Bronchial epithelial cell (primary cell): ENCODE results near the gene SPAG16. TPM values are rescaled to one million over a fixed set of nuclear protein-coding genes. Genes with fewer than 3 reads are reported as not detected.

ENCODE experiments used
- DNase-seq: peaks from one replicate; pipeline ENCODE4 v3.0.0-alpha.2; 2010; ENCODE audit warnings: low read depth
- FAIRE-seq: peaks from 2 replicates; lab custom pipeline; 2011; peaks lifted over from hg19 to GRCh38; lab: Jason Lieb, UNC
- H3K27me3 ChIP-seq: 2 replicates; pipeline ENCODE4 v1.5.1; 2011; ENCODE audit warnings: low read length; ENCODE audit not compliant: control insufficient read depth, insufficient read depth
- H3K36me3 ChIP-seq: 2 replicates; pipeline ENCODE4 v1.5.1; 2011; ENCODE audit warnings: low read length; ENCODE audit not compliant: control insufficient read depth, insufficient read depth
- H3K4me3 ChIP-seq: 2 replicates; pipeline ENCODE4 v1.5.1; 2011; ENCODE audit warnings: mild to moderate bottlenecking, low read depth, low read length, control low read depth
- CTCF ChIP-seq: IDR thresholded peaks from 2 replicates; pipeline ENCODE4 v1.5.1; 2011; ENCODE audit warnings: mild to moderate bottlenecking, moderate library complexity, low read length, control low read depth, inconsistent platforms; ENCODE audit not compliant: insufficient read depth, severe bottlenecking
- total RNA-seq: library from RNA; depleted of rRNA; stranded (reverse); fragments of >200 nt; gene quantifications from 2 replicates; pipeline ENCODE4 v1.2.1, GENCODE V29; 2014

The SPAG16 gene
- total RNA-seq, 1 donor from 2014 or later = 10.8 TPM

- no peak overlapping the region for H3K4me3 ChIP-seq
- DNase-seq (no peak), FAIRE-seq (no peak)
- H3K27me3 ChIP-seq = no peaks in the 10 kb centered on the region
- H3K36me3 ChIP-seq = no peaks in the 10 kb centered on the region
- TF ChIP-seq CTCF = no peak
Observed at GRCh38 chr2:214169736-214170135, 885.5 kb downstream of the SPAG16 start.

GRCh38 chr2:214174563-214174962, 890.3 kb downstream of the SPAG16 start:
- FAIRE-seq (no peak), DNase-seq (no peak)
- H3K4me3 ChIP-seq = no peak overlapping the region
- H3K27me3 ChIP-seq = no peaks in the 10 kb centered on the region
- H3K36me3 ChIP-seq = no peaks in the 10 kb centered on the region
- no peak for TF ChIP-seq CTCF

- no peak for TF ChIP-seq CTCF
- DNase-seq (no peak), FAIRE-seq (no peak)
- Histone ChIP-seq H3K27me3 (no peaks in the 10 kb centered on the region), H3K4me3 (no peak overlapping the region), H3K36me3 (no peaks in the 10 kb centered on the region)
Observed at GRCh38 chr2:214180071-214180470, 895.8 kb downstream of the SPAG16 start.

GRCh38 chr2:214180686-214181085, 896.4 kb downstream of the SPAG16 start:
- no peak for FAIRE-seq
- Histone ChIP-seq H3K36me3 (no peaks in the 10 kb centered on the region), H3K27me3 (no peaks in the 10 kb centered on the region), H3K4me3 (no peak overlapping the region)
- DNase-seq = no peak
- no peak for TF ChIP-seq CTCF

GRCh38 chr2:214184461-214184860, 900.2 kb downstream of the SPAG16 start:
- FAIRE-seq (no peak), DNase-seq (no peak)
- Histone ChIP-seq H3K27me3 (no peaks in the 10 kb centered on the region), H3K4me3 (no peak overlapping the region), H3K36me3 (no peaks in the 10 kb centered on the region)
- no peak for TF ChIP-seq CTCF

GRCh38 chr2:214185546-214185945, 901.3 kb downstream of the SPAG16 start:
- Histone ChIP-seq H3K4me3 (no peak overlapping the region), H3K36me3 (no peaks in the 10 kb centered on the region), H3K27me3 (no peaks in the 10 kb centered on the region)
- no peak for TF ChIP-seq CTCF
- no peak for DNase-seq
- FAIRE-seq = no peak
